A549 (cell line): ENCODE measurements around the gene CLIP2.

Experiments
- CEBPB ChIP-seq, 2 experiments: fragments of >200 bp in 1 of 2; sonication (Bioruptor Twin) in 1 of 2; formaldehyde crosslinking in 1 of 2; IDR thresholded peaks; 2 replicates each; pipeline ENCODE4 v1.6.1; 2012 to 2016
- CHD2 ChIP-seq: fragments of 150-350 bp; IDR thresholded peaks from 2 replicates; pipeline ENCODE4 v1.6.1; 2014; ENCODE audit warnings: low read length; ENCODE audit not compliant: partially characterized antibody
- TF ChIP-seq, protein P1 (sequence below): fragments of >200 bp; sonication (Bioruptor Twin); formaldehyde crosslinking; IDR thresholded peaks from 3 replicates; pipeline ENCODE4 v1.5.1; 2016

DNA sequence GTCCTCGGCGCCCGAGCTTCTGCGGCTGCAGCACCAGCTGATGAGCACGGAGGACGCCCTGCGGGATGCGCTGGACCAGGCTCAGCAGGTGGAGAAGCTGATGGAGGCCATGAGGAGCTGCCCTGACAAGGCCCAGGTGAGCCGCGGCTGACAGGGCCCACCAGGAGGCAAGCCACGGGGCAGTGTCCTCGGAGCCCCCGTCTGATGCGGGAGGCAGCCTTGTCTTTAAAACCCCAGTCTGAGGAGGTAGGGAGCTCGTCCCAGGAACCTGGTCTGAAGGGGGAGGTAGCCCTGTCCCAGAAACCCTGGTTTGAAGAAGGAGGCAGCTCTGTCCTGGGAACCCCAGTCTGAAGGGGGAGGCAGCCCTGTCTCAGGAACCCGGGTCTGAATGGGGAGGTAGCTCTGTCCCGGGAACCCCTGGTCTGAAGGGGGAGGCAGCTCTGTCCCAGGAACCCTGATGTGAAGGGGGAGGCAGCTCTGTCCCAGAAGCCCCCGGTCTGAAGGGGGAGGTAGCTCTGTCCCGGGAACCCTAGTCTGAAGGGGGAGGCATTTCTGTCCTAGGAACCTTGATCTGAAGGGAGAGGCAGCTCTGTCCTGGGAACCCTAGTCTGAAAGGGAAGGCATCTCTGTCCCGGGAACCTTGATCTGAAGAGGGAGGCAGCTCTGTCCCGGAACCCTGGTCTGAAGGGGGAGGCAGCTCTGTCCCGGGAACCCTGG, 111.4 kb downstream of the CLIP2 start:
- TF ChIP-seq CEBPB (IDR thresholded peaks at IDR 0.05) = no peak
- TF ChIP-seq, protein P1, sequence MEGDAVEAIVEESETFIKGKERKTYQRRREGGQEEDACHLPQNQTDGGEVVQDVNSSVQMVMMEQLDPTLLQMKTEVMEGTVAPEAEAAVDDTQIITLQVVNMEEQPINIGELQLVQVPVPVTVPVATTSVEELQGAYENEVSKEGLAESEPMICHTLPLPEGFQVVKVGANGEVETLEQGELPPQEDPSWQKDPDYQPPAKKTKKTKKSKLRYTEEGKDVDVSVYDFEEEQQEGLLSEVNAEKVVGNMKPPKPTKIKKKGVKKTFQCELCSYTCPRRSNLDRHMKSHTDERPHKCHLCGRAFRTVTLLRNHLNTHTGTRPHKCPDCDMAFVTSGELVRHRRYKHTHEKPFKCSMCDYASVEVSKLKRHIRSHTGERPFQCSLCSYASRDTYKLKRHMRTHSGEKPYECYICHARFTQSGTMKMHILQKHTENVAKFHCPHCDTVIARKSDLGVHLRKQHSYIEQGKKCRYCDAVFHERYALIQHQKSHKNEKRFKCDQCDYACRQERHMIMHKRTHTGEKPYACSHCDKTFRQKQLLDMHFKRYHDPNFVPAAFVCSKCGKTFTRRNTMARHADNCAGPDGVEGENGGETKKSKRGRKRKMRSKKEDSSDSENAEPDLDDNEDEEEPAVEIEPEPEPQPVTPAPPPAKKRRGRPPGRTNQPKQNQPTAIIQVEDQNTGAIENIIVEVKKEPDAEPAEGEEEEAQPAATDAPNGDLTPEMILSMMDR = no peak
- TF ChIP-seq CHD2 = no peak
